Measurements from ENCODE around the gene MMP10. TPM values are rescaled to one million over a fixed set of nuclear protein-coding genes. Genes with fewer than 3 reads are reported as not detected.

Gene MMP10
- total and polyA plus RNA-seq, 2 of the 8 experiments (the other 6 are each of a cell fraction or from before 2014, with no cell fraction given), result 0.03 to 0.17 TPM

DNA sequence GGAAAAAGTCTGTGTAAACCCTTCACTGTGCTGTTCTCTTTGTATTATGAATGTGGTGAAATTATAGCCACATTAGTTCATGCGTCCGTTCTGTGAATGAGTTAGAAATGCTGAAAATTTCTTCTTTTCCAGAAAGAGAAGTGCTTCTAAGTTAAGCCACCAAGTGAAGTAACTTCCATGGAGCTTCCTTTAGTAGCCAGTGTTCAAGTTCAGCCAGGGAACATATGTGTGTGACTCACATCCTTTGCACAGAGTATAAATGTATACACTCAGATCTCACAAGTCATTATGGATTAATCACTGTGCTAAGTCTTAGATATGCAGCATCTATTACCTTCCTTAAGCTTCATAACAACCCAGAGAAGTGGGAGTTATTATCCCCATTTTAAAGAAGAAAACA, 52.5 kb downstream of the MMP10 start:
- no peaks in the 10 kb centered on the region for H3K79me2 ChIP-seq (ENCODE audit: control insufficient read depth in 1 of 2, insufficient read depth in 2 of 2, low read length in 2 of 2)
- 87% methylated on average over 2 of the region's 2 CpGs; no CpG with 5 or more reads in 1 of the 2 experiments for WGBS, 2 experiments (ENCODE audit: extremely low coverage in 1 of 2, insufficient coverage in 1 of 2, insufficient read length in 1 of 2, insufficient replicate concordance in 2 of 2, low coverage in 1 of 2, low lambda C conversion rate in 2 of 2, missing lambda C conversion rate in 1 of 2)
- H2BK5ac ChIP-seq (ENCODE audit: low read depth, low read length), result no peak overlapping the region
- no peak overlapping the region for H3K56ac ChIP-seq (replicated peaks; ENCODE audit: insufficient read length, low read depth, low read length)
- TF ChIP-seq RAD21 (IDR thresholded peaks at IDR 0.05 in 1 of 2, conservative IDR thresholded peaks at IDR 0.05 in 1 of 2; ENCODE audit: low read depth in 2 of 2, low read length in 2 of 2) (no peak), KDM5A (IDR thresholded peaks at IDR 0.05; ENCODE audit: low read length) (no peak)
- peaks cover 0 to 3% of the 10 kb centered on the region in 2 experiments; a peak in 1 of 4 replicates for H3K9me3 ChIP-seq (ENCODE audit: insufficient read depth in 2 of 2, low read depth in 1 of 2, low read length in 1 of 2)
- H3K27me3 ChIP-seq (replicated peaks in 1 of 4; ENCODE audit: control insufficient read depth in 3 of 4, extremely low read depth in 1 of 4, insufficient read depth in 3 of 4, low read length in 3 of 4), result peaks cover 0 to 1% (median 0%) of the 10 kb centered on the region in 4 experiments; a peak in 1 of 7 replicates
- no peak overlapping the region for H3K4me3 ChIP-seq (ENCODE audit: extremely low read depth in 1 of 4, insufficient read depth in 2 of 4, low read depth in 3 of 4, low read length in 4 of 4)
- H4K91ac ChIP-seq (replicated peaks; ENCODE audit: insufficient read length, low read length), result no peak overlapping the region
- no peak overlapping the region for H3K23ac ChIP-seq (ENCODE audit: insufficient read length)
- H2BK15ac ChIP-seq (ENCODE audit: low read length), result no peak overlapping the region
- FAIRE-seq, result no peak
- no peak overlapping the region for H2AK5ac ChIP-seq (ENCODE audit: low read depth, low read length)
- H3K18ac ChIP-seq (ENCODE audit: extremely low read depth, low read length), result no peak overlapping the region
- H3K4ac ChIP-seq (replicated peaks; ENCODE audit: insufficient read length, low read depth, low read length), result no peak overlapping the region
- H2BK120ac ChIP-seq (replicated peaks; ENCODE audit: low read depth, low read length), result no peak overlapping the region
- H3K27ac ChIP-seq (ENCODE audit: low read depth, low read length), result no peak overlapping the region
- H3K4me2 ChIP-seq (ENCODE audit: insufficient read depth in 1 of 2, low read depth in 2 of 2, low read length in 2 of 2), result no peak overlapping the region
- ChIA-PET CTCF (ENCODE audit: partially characterized antibody) (no interaction called here), POLR2A (ENCODE audit: partially characterized antibody) (no interaction called here)
- H4K5ac ChIP-seq (ENCODE audit: insufficient read length, low read depth, low read length), result no peak overlapping the region
- no peaks in the 10 kb centered on the region for H4K20me1 ChIP-seq (replicated peaks in 1 of 2; ENCODE audit: control insufficient read depth in 1 of 2, insufficient read depth in 2 of 2, low read length in 2 of 2)
- DNase-seq (ENCODE audit: low read depth in 1 of 2, low spot score in 2 of 2), result no peak
- no peaks in the 10 kb centered on the region for H3K36me3 ChIP-seq (ENCODE audit: control insufficient read depth in 2 of 4, insufficient read depth in 4 of 4, low read length in 3 of 4)
- H3K79me1 ChIP-seq (ENCODE audit: low read depth, low read length), result no peaks in the 10 kb centered on the region
- H3K23me2 ChIP-seq (ENCODE audit: low read depth, low read length), result peaks cover 8% of the 10 kb centered on the region; the same call in 1 of the 2 replicates
- H3K14ac ChIP-seq (ENCODE audit: insufficient read length), result no peak overlapping the region
- H2BK20ac ChIP-seq (ENCODE audit: low read length), result no peak overlapping the region
- H3K9ac ChIP-seq (replicated peaks in 1 of 4; ENCODE audit: extremely low read depth in 1 of 4, low read depth in 3 of 4, low read length in 3 of 4), result no peak overlapping the region
- no peak overlapping the region for H4K8ac ChIP-seq (ENCODE audit: extremely low read depth, insufficient read depth, low read length)
- no peak overlapping the region for H2AFZ ChIP-seq (ENCODE audit: low read length)
- H3K4me1 ChIP-seq (replicated peaks in 1 of 4; ENCODE audit: control insufficient read depth in 3 of 4, insufficient read depth in 4 of 4, low read length in 3 of 4), result no peaks in the 10 kb centered on the region
- no peak overlapping the region for H2BK12ac ChIP-seq (ENCODE audit: low read depth, low read length)
